ENCODE measurements around the gene DYNC1I1.

Gene DYNC1I1

GRCh38 chr7:96005271-96005670, 232.9 kb downstream of the DYNC1I1 start:
- Histone ChIP-seq H4K20me1 (ENCODE audit: insufficient read depth) (no peaks in the 10 kb centered on the region), H3K36me3 (ENCODE audit: insufficient read depth) (no peaks in the 10 kb centered on the region), H3K27ac (no peak overlapping the region), H3K4me3 (IDR thresholded peaks at IDR 0.05; ENCODE audit: insufficient read depth, low read depth, low read length) (no peak overlapping the region), H2AFZ (ENCODE audit: low read depth) (no peak overlapping the region), H3K4me2 (no peak overlapping the region), H3K9ac (no peak overlapping the region), H3K4me1 (ENCODE audit: low read depth, poor library complexity, severe bottlenecking) (no peaks in the 10 kb centered on the region), H3K79me2 (ENCODE audit: insufficient read depth, low read depth) (no peaks in the 10 kb centered on the region), H3K27me3 (ENCODE audit: insufficient read depth, low read depth) (no peaks in the 10 kb centered on the region)
- TF ChIP-seq CTCF (conservative IDR thresholded peaks at IDR 0.05; ENCODE audit: low read depth, low read length), result no peak

GRCh38 chr7:96009148-96009547, 236.8 kb downstream of the DYNC1I1 start:
- H3K4me3 ChIP-seq (IDR thresholded peaks at IDR 0.05; ENCODE audit: insufficient read depth, low read depth, low read length), result no peak overlapping the region
- H3K79me2 ChIP-seq (ENCODE audit: insufficient read depth, low read depth), result no peaks in the 10 kb centered on the region
- H4K20me1 ChIP-seq (ENCODE audit: insufficient read depth), result no peaks in the 10 kb centered on the region
- TF ChIP-seq CTCF (conservative IDR thresholded peaks at IDR 0.05; ENCODE audit: low read depth, low read length), result no peak
- H3K4me1 ChIP-seq (ENCODE audit: low read depth, poor library complexity, severe bottlenecking), result no peaks in the 10 kb centered on the region
- no peak overlapping the region for H3K4me2 ChIP-seq
- no peaks in the 10 kb centered on the region for H3K36me3 ChIP-seq (ENCODE audit: insufficient read depth)
- H3K9ac ChIP-seq, result no peak overlapping the region
- no peak overlapping the region for H2AFZ ChIP-seq (ENCODE audit: low read depth)
- H3K27me3 ChIP-seq (ENCODE audit: insufficient read depth, low read depth), result no peaks in the 10 kb centered on the region
- H3K27ac ChIP-seq, result no peak overlapping the region

- Histone ChIP-seq H4K20me1 (ENCODE audit: insufficient read depth) (no peaks in the 10 kb centered on the region), H3K4me3 (IDR thresholded peaks at IDR 0.05; ENCODE audit: insufficient read depth, low read depth, low read length) (no peak overlapping the region), H2AFZ (ENCODE audit: low read depth) (no peak overlapping the region), H3K27ac (no peak overlapping the region), H3K9ac (no peak overlapping the region), H3K27me3 (ENCODE audit: insufficient read depth, low read depth) (no peaks in the 10 kb centered on the region), H3K79me2 (ENCODE audit: insufficient read depth, low read depth) (no peaks in the 10 kb centered on the region), H3K36me3 (ENCODE audit: insufficient read depth) (no peaks in the 10 kb centered on the region), H3K4me1 (ENCODE audit: low read depth, poor library complexity, severe bottlenecking) (no peaks in the 10 kb centered on the region), H3K4me2 (no peak overlapping the region)
- TF ChIP-seq CTCF (conservative IDR thresholded peaks at IDR 0.05; ENCODE audit: low read depth, low read length), result no peak
Observed at GRCh38 chr7:96013836-96014235, 241.5 kb downstream of the DYNC1I1 start.

- no peaks in the 10 kb centered on the region for H3K79me2 ChIP-seq (ENCODE audit: insufficient read depth, low read depth)
- no peak overlapping the region for H3K4me3 ChIP-seq (IDR thresholded peaks at IDR 0.05; ENCODE audit: insufficient read depth, low read depth, low read length)
- H3K4me2 ChIP-seq, result no peak overlapping the region
- no peaks in the 10 kb centered on the region for H3K4me1 ChIP-seq (ENCODE audit: low read depth, poor library complexity, severe bottlenecking)
- no peak overlapping the region for H3K27ac ChIP-seq
- H3K27me3 ChIP-seq (ENCODE audit: insufficient read depth, low read depth), result no peaks in the 10 kb centered on the region
- no peak overlapping the region for H3K9ac ChIP-seq
- no peaks in the 10 kb centered on the region for H3K36me3 ChIP-seq (ENCODE audit: insufficient read depth)
- no peak for TF ChIP-seq CTCF (conservative IDR thresholded peaks at IDR 0.05; ENCODE audit: low read depth, low read length)
- H2AFZ ChIP-seq (ENCODE audit: low read depth), result no peak overlapping the region
- no peaks in the 10 kb centered on the region for H4K20me1 ChIP-seq (ENCODE audit: insufficient read depth)
Observed at GRCh38 chr7:96014617-96015016, 242.3 kb downstream of the DYNC1I1 start.

All from KMS-11 (cell line).